SK-N-SH (cell line): ENCODE data around the gene EIF4G1. TPM values are rescaled to one million over a fixed set of nuclear protein-coding genes. Genes with fewer than 3 reads are reported as not detected.

Experiments
- CTCF ChIA-PET: fragments of 300-600, 350-600 bp; formaldehyde crosslinking; extraction: SDS; loops from one replicate; lab custom pipeline; 2021; lab: Yijun Ruan, JAX
- POLR2A ChIA-PET: fragments of 350-600 bp; sonication (Branson Sonifier 250); formaldehyde crosslinking; extraction: SDS; loops from one replicate; lab custom pipeline; 2020; ENCODE audit warnings: antibody characterized with exemption, inconsistent platforms; lab: Yijun Ruan, JAX
- DNase-seq: peaks from one replicate; pipeline ENCODE4 v3.0.0; 2012
- H2AFZ ChIP-seq: fragments of 200-600 bp; sonication (generic); 2 replicates; pipeline ENCODE4 v1.8.1; 2016; ENCODE audit warnings: antibody characterized with exemption, mild to moderate bottlenecking, low read depth
- H3F3A ChIP-seq: fragments of 200-600 bp; sonication (generic); replicated peaks from 2 replicates; pipeline ENCODE3; 2016; ENCODE audit warnings: antibody characterized with exemption, mild to moderate bottlenecking; ENCODE audit not compliant: insufficient read depth
- H3K27ac ChIP-seq, 2 experiments: fragments of 200-500 bp in 1 of 2; fragments of 200-600 bp in 1 of 2; sonication (Bioruptor generic) in 1 of 2; sonication (generic), shearing (Covaris generic) in 1 of 2; 2 replicates each; pipeline versions ENCODE4 v1.5.1 to v1.6.1; 2014 to 2016; ENCODE audit warnings: low read depth in 2 of 2, inconsistent platforms in 1 of 2, low read length in 1 of 2, mild to moderate bottlenecking in 1 of 2, mixed read lengths in 1 of 2
- H3K27me3 ChIP-seq: fragments of 200-600 bp; sonication (generic), shearing (Covaris generic); 2 replicates; pipeline ENCODE4 v1.6.1; 2016; ENCODE audit warnings: mixed run types; ENCODE audit not compliant: insufficient read depth
- H3K36me3 ChIP-seq, 2 experiments: fragments of 200-500 bp in 1 of 2; fragments of 200-600 bp in 1 of 2; sonication (Bioruptor generic) in 1 of 2; sonication (generic) in 1 of 2; replicated peaks in 1 of 2; 2 replicates each; pipeline versions ENCODE3 to v1.5.1; 2014 to 2016; ENCODE audit warnings: low read length in 1 of 2, mild to moderate bottlenecking in 1 of 2; ENCODE audit not compliant: insufficient read depth in 2 of 2, control insufficient read depth in 1 of 2
- H3K4me1 ChIP-seq, 2 experiments: fragments of 200-500 bp in 1 of 2; fragments of 200-600 bp in 1 of 2; sonication (Bioruptor generic) in 1 of 2; sonication (generic), shearing (Covaris generic) in 1 of 2; 2 replicates each; pipeline versions ENCODE4 v1.5.1 to v1.6.1; 2014 to 2016; ENCODE audit warnings: low read depth in 1 of 2, low read length in 1 of 2, mixed run types in 1 of 2; ENCODE audit not compliant: insufficient read depth in 2 of 2, control insufficient read depth in 1 of 2
- H3K4me2 ChIP-seq: fragments of 200-600 bp; sonication (generic), shearing (Covaris generic); 2 replicates; pipeline ENCODE4 v1.6.1; 2017; ENCODE audit warnings: mixed run types
- H3K4me3 ChIP-seq, 2 experiments: fragments of 200-500 bp in 1 of 2; fragments of 200-600 bp in 1 of 2; sonication (Bioruptor generic) in 1 of 2; sonication (generic), shearing (Covaris generic) in 1 of 2; 2 replicates each; pipeline versions ENCODE4 v1.5.1 to v1.8.1; 2014 to 2016; ENCODE audit warnings: low read depth in 2 of 2, inconsistent platforms in 1 of 2, low read length in 1 of 2, mild to moderate bottlenecking in 1 of 2, mixed read lengths in 1 of 2, moderate library complexity in 1 of 2
- H3K79me2 ChIP-seq: fragments of 200-600 bp; sonication (generic); 2 replicates; pipeline ENCODE4 v1.8.1; 2017; ENCODE audit warnings: mild to moderate bottlenecking; ENCODE audit not compliant: insufficient read depth
- H3K9ac ChIP-seq: fragments of 200-600 bp; sonication (generic); 2 replicates; pipeline ENCODE4 v1.6.1; 2017; ENCODE audit warnings: mixed run types
- H3K9me2 ChIP-seq: fragments of 200-600 bp; sonication (generic); 2 replicates; pipeline ENCODE4 v1.6.1; 2017; ENCODE audit warnings: mixed run types
- H3K9me3 ChIP-seq: fragments of 200-600 bp; sonication (generic); 2 replicates; pipeline ENCODE4 v1.6.1; 2017; ENCODE audit warnings: mixed run types, mild to moderate bottlenecking, moderate library complexity
- H4K20me1 ChIP-seq: fragments of 200-600 bp; sonication (generic); 2 replicates; pipeline ENCODE4 v1.6.1; 2017; ENCODE audit warnings: mild to moderate bottlenecking, mixed run types; ENCODE audit not compliant: insufficient read depth
- CHD2 ChIP-seq: fragments of 150-350 bp; IDR thresholded peaks from 2 replicates; pipeline ENCODE4 v1.6.1; 2018; ENCODE audit warnings: low read length; ENCODE audit not compliant: partially characterized antibody
- FOXJ3 ChIP-seq: sonication (generic); formaldehyde crosslinking; IDR thresholded peaks from 2 replicates; pipeline ENCODE4 v1.5.1; 2020; ENCODE audit warnings: mild to moderate bottlenecking, missing genetic modification reagents
- FOXM1 ChIP-seq: IDR thresholded peaks from 2 replicates; pipeline ENCODE4 v1.4.0; 2012; ENCODE audit warnings: low read depth, mild to moderate bottlenecking
- GABPA ChIP-seq: IDR thresholded peaks from 2 replicates; pipeline ENCODE4 v1.4.0; 2012; ENCODE audit warnings: low read depth, mild to moderate bottlenecking
- GATA2 ChIP-seq: sonication (generic); formaldehyde crosslinking; IDR thresholded peaks from 2 replicates; pipeline ENCODE4 v1.5.0; 2020; ENCODE audit warnings: mild to moderate bottlenecking, missing genetic modification reagents
- MEF2A ChIP-seq: IDR thresholded peaks from 2 replicates; pipeline ENCODE4 v1.4.0; 2012; ENCODE audit warnings: low read depth, borderline replicate concordance
- NFIC ChIP-seq: IDR thresholded peaks from 2 replicates; pipeline ENCODE4 v1.4.0; 2012; ENCODE audit warnings: borderline replicate concordance
- NRF1 ChIP-seq: IDR thresholded peaks from 2 replicates; pipeline ENCODE4 v1.6.1; 2012; ENCODE audit warnings: low read depth, mild to moderate bottlenecking, low read length
- PBX3 ChIP-seq: IDR thresholded peaks from 2 replicates; pipeline ENCODE4; 2012
- RAD21 ChIP-seq: IDR thresholded peaks from 2 replicates; pipeline ENCODE4 v1.6.1; 2012; ENCODE audit warnings: mild to moderate bottlenecking, low read length
- RCOR1 ChIP-seq: fragments of 150-350 bp; IDR thresholded peaks from 2 replicates; pipeline ENCODE4 v1.6.1; 2017; ENCODE audit warnings: antibody characterized with exemption, low read length
- REST ChIP-seq: IDR thresholded peaks from 2 replicates; pipeline ENCODE4 v1.6.1; 2012; ENCODE audit warnings: mild to moderate bottlenecking, low read depth, low read length, moderate library complexity
- RXRA ChIP-seq: IDR thresholded peaks from 2 replicates; pipeline ENCODE4 v1.4.0; 2012; ENCODE audit warnings: low read depth, mild to moderate bottlenecking, borderline replicate concordance
- TCF12 ChIP-seq: IDR thresholded peaks from 2 replicates; pipeline ENCODE4 v1.4.0; 2012
- TEAD4 ChIP-seq: IDR thresholded peaks from 2 replicates; pipeline ENCODE4 v1.4.0; 2012; ENCODE audit warnings: mild to moderate bottlenecking, borderline replicate concordance; ENCODE audit not compliant: insufficient read depth
- USF2 ChIP-seq: fragments of 150-350 bp; IDR thresholded peaks from 2 replicates; pipeline ENCODE4 v1.6.1; 2017; ENCODE audit warnings: antibody characterized with exemption, low read length, low read depth, borderline replicate concordance
- ZBTB33 ChIP-seq: IDR thresholded peaks from 2 replicates; pipeline ENCODE4 v1.4.0; 2012; ENCODE audit warnings: low read depth, borderline replicate concordance
- WGBS: methylation state at CpG from one replicate; pipeline ENCODE4 v1.1.6; 2017; ENCODE audit warnings: low lambda C conversion rate; 5-methylcytosine and 5-hydroxymethylcytosine counted together
- polyA plus RNA-seq, 3 experiments: library from polyadenylated mRNA; depleted of rRNA; stranded (reverse); fragments of >200 nt; gene quantifications; 2 replicates each; pipeline ENCODE4 v1.2.3, GENCODE V29; 2012
- small RNA-seq, 7 experiments: library from RNA; depleted of rRNA; stranded (forward); fragments of <200 nt; gene quantifications; one replicate each; pipeline ENCODE3, GENCODE V24; 2012

The EIF4G1 gene
- polyA plus RNA-seq, 1 of the 3 experiments (the other 2 are of a cell fraction), result 262 TPM

GRCh38 chr3:184384342-184384741 lies 69.9 kb downstream of the EIF4G1 start:
- Histone ChIP-seq H4K20me1 (no peaks in the 10 kb centered on the region), H3K4me3 (no peak overlapping the region), H3K79me2 (no peaks in the 10 kb centered on the region), H3K9ac (no peak overlapping the region), H2AFZ (no peak overlapping the region), H3K4me1 (peaks cover 0 to 5% of the 10 kb centered on the region in 2 experiments; a peak in 1 of 4 replicates), H3K9me2 (no peaks in the 10 kb centered on the region)
- DNase-seq, result no peak
- 49% methylated on average over 3 of the region's 9 CpGs for WGBS
- no peak for TF ChIP-seq RXRA
- no peak for TF ChIP-seq PBX3
- TF ChIP-seq FOXJ3 (CRISPR knock-in tag), result no peak
- TF ChIP-seq RAD21, result no peak
- no peak for TF ChIP-seq TEAD4
- TF ChIP-seq MEF2A, result no peak
- TF ChIP-seq GATA2 (CRISPR knock-in tag), result no peak
- no peak for TF ChIP-seq NFIC
- no peak for TF ChIP-seq RCOR1
- no peak for TF ChIP-seq GABPA
- TF ChIP-seq REST, result no peak
- TF ChIP-seq CHD2, result no peak
- TF ChIP-seq FOXM1, result no peak
- no peak for TF ChIP-seq USF2
- no peak for TF ChIP-seq NRF1
- TF ChIP-seq ZBTB33, result no peak
- TF ChIP-seq TCF12, result no peak
- TF ChIP-seq, all 33 proteins: peak for 0
- Histone ChIP-seq H3K27me3 (no peaks in the 10 kb centered on the region), H3K9me3 (no peaks in the 10 kb centered on the region), H3K4me2 (no peak overlapping the region), H3K27ac (no peak overlapping the region), H3F3A (peaks cover under 1% of the 10 kb centered on the region), H3K36me3 (no peaks in the 10 kb centered on the region)
- POLR2A ChIA-PET, result no interaction called here
- CTCF ChIA-PET, result interaction anchor here (1.0 to 3.8 kb wide), 4 partner anchors 13 to 141 kb away, joined by 3 to 19 read pairs (median 10); no protein-coding TSS in a partner anchor

Small RNA genes lying within 50 kb of the gene (small RNA-seq; reads per million reads assigned to genes)
- gene SNORD66, result 152 to 3,041 (median 1,072) reads per million in 7 experiments

Other genes with a start within 250 kb of the EIF4G1 start
- not detected in 2 replicates for gene HTR3E, start 217.5 kb upstream of the EIF4G1 start, polyA plus RNA-seq (2012; rRNA removed)
- gene EIF2B5, start 179.2 kb upstream of the EIF4G1 start, polyA plus RNA-seq (2012; rRNA removed), result 46.8 and 61.5 TPM in 2 replicates
- gene DVL3, start 159.2 kb upstream of the EIF4G1 start, polyA plus RNA-seq (2012; rRNA removed), result 29.6 and 30.1 TPM in 2 replicates
- gene AP2M1, start 139.8 kb upstream of the EIF4G1 start, polyA plus RNA-seq (2012; rRNA removed), result 645 and 759 TPM in 2 replicates
- 55.6 and 59.2 TPM in 2 replicates for gene ABCF3, start 128.4 kb upstream of the EIF4G1 start, polyA plus RNA-seq (2012; rRNA removed)
- 0.08 and 0.19 TPM in 2 replicates for gene VWA5B2, start 85.0 kb upstream of the EIF4G1 start, polyA plus RNA-seq (2012; rRNA removed)
- 66.0 and 71.4 TPM in 2 replicates for gene ALG3, start 65.6 kb upstream of the EIF4G1 start, polyA plus RNA-seq (2012; rRNA removed)
- 7.2 and 9.3 TPM in 2 replicates for gene EEF1AKMT4, start 64.9 kb upstream of the EIF4G1 start, polyA plus RNA-seq (2012; rRNA removed)
- 0.89 and 2.2 TPM in 2 replicates for gene CAMK2N2, start 53.1 kb upstream of the EIF4G1 start, polyA plus RNA-seq (2012; rRNA removed)
- 0.03 and 0.16 TPM in 2 replicates for gene ECE2, start 38.6 kb upstream of the EIF4G1 start, polyA plus RNA-seq (2012; rRNA removed)
- gene PSMD2, start 15.4 kb upstream of the EIF4G1 start, polyA plus RNA-seq (2012; rRNA removed), result 328 and 382 TPM in 2 replicates
- gene FAM131A, start 23.0 kb downstream of the EIF4G1 start, polyA plus RNA-seq (2012; rRNA removed), result 31.6 and 34.2 TPM in 2 replicates
- 8.6 and 9.1 TPM in 2 replicates for gene CLCN2, start 47.0 kb downstream of the EIF4G1 start, polyA plus RNA-seq (2012; rRNA removed)
- 206 and 258 TPM in 2 replicates for gene POLR2H, start 47.1 kb downstream of the EIF4G1 start, polyA plus RNA-seq (2012; rRNA removed)
- gene THPO, start 63.6 kb downstream of the EIF4G1 start, polyA plus RNA-seq (2012; rRNA removed), result 0.07 and 0.21 TPM in 2 replicates
- gene CHRD, start 65.4 kb downstream of the EIF4G1 start, polyA plus RNA-seq (2012; rRNA removed), result 0.57 and 0.95 TPM in 2 replicates
- gene EPHB3, start 247.2 kb downstream of the EIF4G1 start, polyA plus RNA-seq (2012; rRNA removed), result 2.1 and 4.2 TPM in 2 replicates